Stimulated activated naive B cell treated with anti-CD40 and anti-IgM and Interleukin-4, amounts not matched to agents 10 μg/mL and 1 μg/mL and 100 μg/mL, for 72 hours (primary cell): ENCODE results near the gene C13orf46.
"Not testable (repeated sequence)": the region's sequence is repeated elsewhere in the genome, so short reads cannot be mapped to it uniquely, and the experiment has no call there.

Experiments
- ATAC-seq, 2 donors: fragments of 150-1000 bp; cut with Tn5 transposase; replicated peaks; 2 replicates each; pipeline ENCODE4 v1.10.0; 2021; ENCODE audit warnings: moderate library complexity in 1 of 2
- DNase-seq: peaks from one replicate; pipeline ENCODE4 v3.0.0; 2021
- H3K27ac Mint-ChIP-seq: one replicate; pipeline ENCODE4 v1.8.0; 2022; ENCODE audit warnings: mild to moderate bottlenecking, mixed read lengths
- H3K27me3 Mint-ChIP-seq, 2 donors: one replicate each; pipeline ENCODE4 v1.8.0; 2022; ENCODE audit warnings: mixed read lengths in 2 of 2
- H3K36me3 Mint-ChIP-seq, 2 donors: one replicate each; pipeline ENCODE4 v1.8.0; 2022; ENCODE audit warnings: mixed read lengths in 2 of 2, mild to moderate bottlenecking in 1 of 2
- H3K4me1 Mint-ChIP-seq, 2 donors: one replicate each; pipeline ENCODE4 v1.8.0; 2022; ENCODE audit warnings: mixed read lengths in 2 of 2, mild to moderate bottlenecking in 1 of 2
- H3K4me3 Mint-ChIP-seq, 2 donors: one replicate each; pipeline ENCODE4 v1.8.0; 2022; ENCODE audit warnings: mild to moderate bottlenecking in 2 of 2, mixed read lengths in 2 of 2, moderate library complexity in 1 of 2
- H3K9me3 Mint-ChIP-seq, 2 donors: one replicate each; pipeline ENCODE4 v1.8.0; 2022; ENCODE audit warnings: mixed read lengths in 2 of 2, mild to moderate bottlenecking in 1 of 2

C13orf46 gene

GRCh38 chr13:113973218-113974164 is at the start of gene C13orf46:
Gene C13orf46 (minus strand): TSS chr13:113974076. CDS start chr13:113973997, 79 bp downstream.
- peaks cover 2 to 5% of the 10 kb centered on the region in 2 donors for H3K4me1 Mint-ChIP-seq
- H3K4me3 Mint-ChIP-seq, result no peak within 1 kb of the TSS
- no peak for ATAC-seq
- H3K36me3 Mint-ChIP-seq, result peaks cover 15 to 33% of the 10 kb centered on the region in 2 donors
- H3K27ac Mint-ChIP-seq, result peak within 1 kb of the TSS; percentile 31
- no peak for DNase-seq
- no peaks in the 10 kb centered on the region for H3K9me3 Mint-ChIP-seq
- no peaks in the 10 kb centered on the region for H3K27me3 Mint-ChIP-seq

GRCh38 chr13:114022876-114023275 is 49.0 kb upstream of the C13orf46 start:
- DNase-seq (no peak), ATAC-seq (no peak)
- Mint-ChIP-seq H3K4me3 (no peak overlapping the region), H3K4me1 (peaks cover 20 to 45% of the 10 kb centered on the region in 2 donors), H3K27ac (no peak overlapping the region), H3K27me3 (no peaks in the 10 kb centered on the region), H3K36me3 (peaks cover 38 to 54% of the 10 kb centered on the region in 2 donors), H3K9me3 (no peaks in the 10 kb centered on the region)

- Mint-ChIP-seq H3K4me1 (peaks cover 16 to 40% of the 10 kb centered on the region in 2 donors), H3K27me3 (no peaks in the 10 kb centered on the region), H3K4me3 (no peak overlapping the region), H3K27ac (no peak overlapping the region), H3K36me3 (peaks cover 42 to 56% of the 10 kb centered on the region in 2 donors), H3K9me3 (no peaks in the 10 kb centered on the region)
- DNase-seq (no peak), ATAC-seq (peak; percentile 11 to 33)
Observed at GRCh38 chr13:114022309-114022669, 48.4 kb upstream of the C13orf46 start.

GRCh38 chr13:114021464-114022308 is 47.8 kb upstream of the C13orf46 start:
- ATAC-seq (no peak), DNase-seq (no peak)
- peaks cover 16 to 36% of the 10 kb centered on the region in 2 donors for H3K4me1 Mint-ChIP-seq
- H3K4me3 Mint-ChIP-seq, result no peak overlapping the region
- peaks cover 41 to 56% of the 10 kb centered on the region in 2 donors for H3K36me3 Mint-ChIP-seq
- H3K27me3 Mint-ChIP-seq, result no peaks in the 10 kb centered on the region
- H3K27ac Mint-ChIP-seq, result peak overlapping the region; percentile 9
- no peaks in the 10 kb centered on the region for H3K9me3 Mint-ChIP-seq

GRCh38 chr13:114020750-114021463 is 47.0 kb upstream of the C13orf46 start:
- ATAC-seq (no peak), DNase-seq (no peak)
- Mint-ChIP-seq H3K9me3 (no peaks in the 10 kb centered on the region), H3K27me3 (no peaks in the 10 kb centered on the region), H3K4me1 (peaks cover 16 to 31% of the 10 kb centered on the region in 2 donors), H3K4me3 (no peak overlapping the region), H3K27ac (no peak overlapping the region), H3K36me3 (peaks cover 40 to 60% of the 10 kb centered on the region in 2 donors)

GRCh38 chr13:114020134-114020533 is 46.3 kb upstream of the C13orf46 start:
- not testable (repeated sequence) for DNase-seq, H3K27ac Mint-ChIP-seq, H3K9me3 Mint-ChIP-seq, ATAC-seq, H3K27me3 Mint-ChIP-seq, H3K4me3 Mint-ChIP-seq
- Mint-ChIP-seq H3K4me1 (peaks cover 11 to 25% of the 10 kb centered on the region in 2 donors), H3K36me3 (peaks cover 37 to 58% of the 10 kb centered on the region in 2 donors)

- peaks cover 34 to 57% of the 10 kb centered on the region in 2 donors for H3K36me3 Mint-ChIP-seq
- H3K4me3 Mint-ChIP-seq, result no peak overlapping the region
- ATAC-seq, result peak in 1 of 2 donors; percentile 48
Observed at GRCh38 chr13:114019367-114019766, 45.5 kb upstream of the C13orf46 start.

GRCh38 chr13:114018461-114019055 is 44.7 kb upstream of the C13orf46 start:
- H3K4me3 Mint-ChIP-seq, result no peak overlapping the region

More at GRCh38 chr13:114019367-114019766, 45.5 kb upstream of the C13orf46 start:
- no peaks in the 10 kb centered on the region for H3K9me3 Mint-ChIP-seq
- H3K27me3 Mint-ChIP-seq, result no peaks in the 10 kb centered on the region
- no peak for DNase-seq
- H3K27ac Mint-ChIP-seq, result no peak overlapping the region
- H3K4me1 Mint-ChIP-seq, result peaks cover 8 to 17% of the 10 kb centered on the region in 2 donors

GRCh38 chr13:114017966-114018365 is 44.1 kb upstream of the C13orf46 start:
- Mint-ChIP-seq H3K27me3 (no peaks in the 10 kb centered on the region), H3K4me1 (peaks cover 4 to 10% of the 10 kb centered on the region in 2 donors), H3K36me3 (peaks cover 28 to 45% of the 10 kb centered on the region in 2 donors), H3K9me3 (no peaks in the 10 kb centered on the region), H3K4me3 (no peak overlapping the region), H3K27ac (peak overlapping the region; percentile 75)
- no peak for DNase-seq
- no peak for ATAC-seq

More at GRCh38 chr13:114018461-114019055, 44.7 kb upstream of the C13orf46 start:
- peak overlapping the region; percentile 75 for H3K27ac Mint-ChIP-seq
- no peaks in the 10 kb centered on the region for H3K27me3 Mint-ChIP-seq
- peaks cover 28 to 49% of the 10 kb centered on the region in 2 donors for H3K36me3 Mint-ChIP-seq
- H3K9me3 Mint-ChIP-seq, result no peaks in the 10 kb centered on the region
- ATAC-seq (no peak), DNase-seq (no peak)
- H3K4me1 Mint-ChIP-seq, result peaks cover 4 to 10% of the 10 kb centered on the region in 2 donors

GRCh38 chr13:114017028-114017630 is 43.3 kb upstream of the C13orf46 start:
- no peaks in the 10 kb centered on the region for H3K27me3 Mint-ChIP-seq
- H3K4me1 Mint-ChIP-seq, result peaks cover 4 to 7% of the 10 kb centered on the region in 2 donors
- peak overlapping the region; percentile 57 for H3K27ac Mint-ChIP-seq
- no peak overlapping the region for H3K4me3 Mint-ChIP-seq
- no peaks in the 10 kb centered on the region for H3K9me3 Mint-ChIP-seq
- H3K36me3 Mint-ChIP-seq, result peaks cover 28 to 42% of the 10 kb centered on the region in 2 donors
- DNase-seq (no peak), ATAC-seq (no peak)

- ATAC-seq (no peak), DNase-seq (no peak)
- no peaks in the 10 kb centered on the region for H3K27me3 Mint-ChIP-seq
- peaks cover 28 to 41% of the 10 kb centered on the region in 2 donors for H3K36me3 Mint-ChIP-seq
- no peak overlapping the region for H3K4me3 Mint-ChIP-seq
- H3K9me3 Mint-ChIP-seq, result no peaks in the 10 kb centered on the region
- H3K27ac Mint-ChIP-seq, result peak overlapping the region; percentile 77
- peaks cover under 1 to 3% of the 10 kb centered on the region in 2 donors for H3K4me1 Mint-ChIP-seq
Observed at GRCh38 chr13:114016321-114017027, 42.6 kb upstream of the C13orf46 start.

GRCh38 chr13:114015969-114016295 is 42.1 kb upstream of the C13orf46 start:
- Mint-ChIP-seq H3K9me3 (no peaks in the 10 kb centered on the region), H3K27me3 (no peaks in the 10 kb centered on the region), H3K36me3 (peaks cover 27 to 39% of the 10 kb centered on the region in 2 donors), H3K4me1 (peaks cover 0 to 1% of the 10 kb centered on the region in 2 donors), H3K4me3 (no peak overlapping the region), H3K27ac (peak overlapping the region; percentile 77)
- DNase-seq (no peak), ATAC-seq (no peak)
